ENCODE data around the gene ALG14.
"Not testable (repeated sequence)": the region's sequence is repeated elsewhere in the genome, so short reads cannot be mapped to it uniquely, and the experiment has no call there.

The ALG14 gene

GRCh38 chr1:94951509-94952208 is 121.1 kb downstream of the ALG14 start:
- no peak for DNase-seq

GRCh38 chr1:94951046-94951445 is 121.7 kb downstream of the ALG14 start:
- DNase-seq = no peak

- DNase-seq = peak; percentile 92
Observed at GRCh38 chr1:94949681-94950661, 122.8 kb downstream of the ALG14 start.

GRCh38 chr1:94947437-94947836 is 125.3 kb downstream of the ALG14 start:
- no peak for DNase-seq

- no peak for DNase-seq
Observed at GRCh38 chr1:94946886-94947285, 125.9 kb downstream of the ALG14 start.

GRCh38 chr1:94942171-94943128 is 130.3 kb downstream of the ALG14 start:
- no peak for DNase-seq

- DNase-seq = not testable (repeated sequence)
Observed at GRCh38 chr1:94941480-94941879, 131.3 kb downstream of the ALG14 start.

- no peak for DNase-seq
Observed at GRCh38 chr1:94940738-94941137, 132.0 kb downstream of the ALG14 start.

GRCh38 chr1:94937820-94938219 is 134.9 kb downstream of the ALG14 start:
- DNase-seq = no peak

- no peak for DNase-seq
Observed at GRCh38 chr1:94936861-94937620, 135.7 kb downstream of the ALG14 start.

GRCh38 chr1:94935476-94935875 is 137.3 kb downstream of the ALG14 start:
- DNase-seq = no peak

- DNase-seq = no peak
Observed at GRCh38 chr1:94935034-94935433, 137.7 kb downstream of the ALG14 start.

GRCh38 chr1:94934551-94934950 is 138.2 kb downstream of the ALG14 start:
- DNase-seq = no peak

- DNase-seq = no peak
Observed at GRCh38 chr1:94931254-94931841, 141.4 kb downstream of the ALG14 start.

- no peak for DNase-seq
Observed at GRCh38 chr1:94929351-94930217, 143.2 kb downstream of the ALG14 start.

- DNase-seq = no peak
Observed at GRCh38 chr1:94928293-94928939, 144.3 kb downstream of the ALG14 start.

GRCh38 chr1:94927405-94928175 is 145.2 kb downstream of the ALG14 start:
- DNase-seq = peak; percentile 70

GRCh38 chr1:94926915-94927404 is 145.8 kb downstream of the ALG14 start, which contains the start of gene CNN3:
TSS of gene CNN3 (minus strand) at chr1:94927110. CDS start at chr1:94926894, 216 bp downstream.
- DNase-seq = peak; percentile 88
